ENCODE data around the gene ATP5MG. TPM values are rescaled to one million over a fixed set of nuclear protein-coding genes. Genes with fewer than 3 reads are reported as not detected.

ATP5MG gene
- total and polyA plus RNA-seq, 2 donors (not counting 1 experiment from before 2014, with no cell fraction given): 118 to 142 TPM

DNA sequence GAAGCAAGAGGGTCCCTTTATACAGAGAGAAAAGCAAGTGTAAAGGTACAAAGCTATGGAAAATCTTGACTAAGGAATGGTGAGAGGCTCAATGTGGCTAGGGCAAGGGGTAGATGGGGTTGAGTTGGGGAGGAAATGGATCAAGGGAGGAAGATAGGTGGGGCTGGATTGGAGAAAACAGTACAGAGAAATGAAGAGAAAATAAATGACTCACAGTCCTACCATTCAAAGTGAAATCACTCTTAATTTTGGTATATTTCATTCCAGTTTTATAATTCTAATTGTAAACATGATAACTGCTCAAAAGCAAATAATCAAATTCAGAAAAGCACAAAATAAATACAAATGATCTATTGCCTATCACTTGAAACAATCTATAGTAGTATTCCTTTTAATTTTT is 25.4 kb upstream of the ATP5MG start:
- H3K36me3 ChIP-seq (replicated peaks in 1 of 2; ENCODE audit: control extremely low read depth in 1 of 2, control insufficient read depth in 1 of 2, extremely low read depth in 1 of 2, insufficient read depth in 2 of 2, low read length in 1 of 2): peaks cover 4 to 83% of the 10 kb centered on the region in 2 experiments
- Mint-ChIP-seq H3K27ac (no peak overlapping the region), H3K9me3 (ENCODE audit: insufficient read depth) (no peaks in the 10 kb centered on the region), H3K4me3 (no peak overlapping the region), H3K27me3 (no peaks in the 10 kb centered on the region), H3K4me1 (no peaks in the 10 kb centered on the region)
- H3K4me2 ChIP-seq (replicated peaks; ENCODE audit: low read depth, low read length, poor library complexity, severe bottlenecking): no peak overlapping the region
- no peaks in the 10 kb centered on the region for H4K20me1 ChIP-seq (ENCODE audit: control insufficient read depth, insufficient read depth, low read length, poor library complexity, severe bottlenecking)
- DNase-seq (no peak), ATAC-seq (ENCODE audit: low read depth) (no peak)
- no peak overlapping the region for H3K4me3 ChIP-seq (ENCODE audit: control extremely low read depth in 1 of 5, extremely low read depth in 1 of 5, insufficient read depth in 1 of 5, low read depth in 2 of 5, low read length in 4 of 5)
- intact Hi-C loops (cut with micrococcal nuclease): no loop called here
- no peak overlapping the region for H3K27ac ChIP-seq (ENCODE audit: low read length in 2 of 2)
- CTCF ChIA-PET: interaction anchor here (0.6 to 1.8 kb wide), 4 partner anchors 7 to 178 kb away, joined by 3 to 4 read pairs (median 3); no protein-coding TSS in a partner anchor
- H3K9me3 ChIP-seq (ENCODE audit: control extremely low read depth in 1 of 3, control insufficient read depth in 2 of 3, insufficient read depth in 1 of 3, low read length in 2 of 3): no peaks in the 10 kb centered on the region
- no peaks in the 10 kb centered on the region for H3K79me2 ChIP-seq (ENCODE audit: control insufficient read depth, insufficient read depth, low read length)
- POLR2A ChIA-PET: no interaction called here
- no peak overlapping the region for H2AFZ ChIP-seq (ENCODE audit: insufficient read depth, low read depth, low read length, poor library complexity, severe bottlenecking)
- H3K9ac ChIP-seq (ENCODE audit: low read length): no peak overlapping the region
- H3K27me3 ChIP-seq (replicated peaks in 1 of 4; ENCODE audit: control extremely low read depth in 1 of 4, control insufficient read depth in 3 of 4, insufficient read depth in 4 of 4, low read length in 3 of 4): no peaks in the 10 kb centered on the region
- no peaks in the 10 kb centered on the region for H3K4me1 ChIP-seq (ENCODE audit: control insufficient read depth in 2 of 2, insufficient read depth in 2 of 2, low read length in 2 of 2)
- TF ChIP-seq, protein P1, sequence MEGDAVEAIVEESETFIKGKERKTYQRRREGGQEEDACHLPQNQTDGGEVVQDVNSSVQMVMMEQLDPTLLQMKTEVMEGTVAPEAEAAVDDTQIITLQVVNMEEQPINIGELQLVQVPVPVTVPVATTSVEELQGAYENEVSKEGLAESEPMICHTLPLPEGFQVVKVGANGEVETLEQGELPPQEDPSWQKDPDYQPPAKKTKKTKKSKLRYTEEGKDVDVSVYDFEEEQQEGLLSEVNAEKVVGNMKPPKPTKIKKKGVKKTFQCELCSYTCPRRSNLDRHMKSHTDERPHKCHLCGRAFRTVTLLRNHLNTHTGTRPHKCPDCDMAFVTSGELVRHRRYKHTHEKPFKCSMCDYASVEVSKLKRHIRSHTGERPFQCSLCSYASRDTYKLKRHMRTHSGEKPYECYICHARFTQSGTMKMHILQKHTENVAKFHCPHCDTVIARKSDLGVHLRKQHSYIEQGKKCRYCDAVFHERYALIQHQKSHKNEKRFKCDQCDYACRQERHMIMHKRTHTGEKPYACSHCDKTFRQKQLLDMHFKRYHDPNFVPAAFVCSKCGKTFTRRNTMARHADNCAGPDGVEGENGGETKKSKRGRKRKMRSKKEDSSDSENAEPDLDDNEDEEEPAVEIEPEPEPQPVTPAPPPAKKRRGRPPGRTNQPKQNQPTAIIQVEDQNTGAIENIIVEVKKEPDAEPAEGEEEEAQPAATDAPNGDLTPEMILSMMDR (IDR thresholded peaks at IDR 0.05): no peak
- no peak for TF ChIP-seq EZH2 (IDR thresholded peaks at IDR 0.05; ENCODE audit: borderline replicate concordance, insufficient read depth, low read depth, low read length, poor library complexity, severe bottlenecking)

DNA sequence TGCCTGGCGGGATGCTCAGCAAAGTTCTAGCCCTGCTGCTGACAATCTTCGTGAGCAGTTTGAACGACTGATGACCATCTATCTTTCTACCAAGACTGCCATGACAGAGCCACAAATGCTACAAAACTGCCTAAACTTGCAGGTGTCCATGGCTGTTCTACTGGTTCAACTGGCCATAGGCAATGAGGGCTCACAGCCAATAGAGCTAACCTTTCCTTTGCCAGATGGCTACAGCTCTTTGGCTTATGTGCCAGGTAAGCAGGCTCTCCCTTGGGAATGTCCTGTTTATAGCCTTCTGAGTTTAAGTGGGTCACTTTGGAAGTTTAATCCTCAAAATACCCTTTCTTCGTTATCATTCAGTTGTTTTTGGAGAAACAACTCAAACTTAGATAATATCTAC is 21.9 kb upstream of the ATP5MG start:
- Mint-ChIP-seq H3K27ac (no peak overlapping the region), H3K9me3 (ENCODE audit: insufficient read depth) (no peaks in the 10 kb centered on the region), H3K27me3 (no peaks in the 10 kb centered on the region), H3K4me3 (no peak overlapping the region), H3K4me1 (no peaks in the 10 kb centered on the region)
- TF ChIP-seq, protein P1 (IDR thresholded peaks at IDR 0.05): no peak
- no peak for TF ChIP-seq EZH2 (IDR thresholded peaks at IDR 0.05; ENCODE audit: borderline replicate concordance, insufficient read depth, low read depth, low read length, poor library complexity, severe bottlenecking)
- H3K27ac ChIP-seq (ENCODE audit: low read length in 2 of 2): no peak overlapping the region
- no peaks in the 10 kb centered on the region for H4K20me1 ChIP-seq (ENCODE audit: control insufficient read depth, insufficient read depth, low read length, poor library complexity, severe bottlenecking)
- no peak overlapping the region for H2AFZ ChIP-seq (ENCODE audit: insufficient read depth, low read depth, low read length, poor library complexity, severe bottlenecking)
- DNase-seq (no peak), ATAC-seq (ENCODE audit: low read depth) (no peak)
- no peak overlapping the region for H3K4me3 ChIP-seq (ENCODE audit: control extremely low read depth in 1 of 5, extremely low read depth in 1 of 5, insufficient read depth in 1 of 5, low read depth in 2 of 5, low read length in 4 of 5)
- no peaks in the 10 kb centered on the region for H3K79me2 ChIP-seq (ENCODE audit: control insufficient read depth, insufficient read depth, low read length)
- no peaks in the 10 kb centered on the region for H3K9me3 ChIP-seq (ENCODE audit: control extremely low read depth in 1 of 3, control insufficient read depth in 2 of 3, insufficient read depth in 1 of 3, low read length in 2 of 3)
- H3K36me3 ChIP-seq (replicated peaks in 1 of 2; ENCODE audit: control extremely low read depth in 1 of 2, control insufficient read depth in 1 of 2, extremely low read depth in 1 of 2, insufficient read depth in 2 of 2, low read length in 1 of 2): peaks cover 2 to 84% of the 10 kb centered on the region in 2 experiments
- 100% methylated on average over 3 of the region's 4 CpGs for WGBS (ENCODE audit: insufficient coverage)
- no peaks in the 10 kb centered on the region for H3K4me1 ChIP-seq (ENCODE audit: control insufficient read depth in 2 of 2, insufficient read depth in 2 of 2, low read length in 2 of 2)
- ChIA-PET CTCF (interaction anchor here (1.3 kb wide), 1 partner anchor 181 kb away, joined by 3 read pairs; no protein-coding TSS in a partner anchor), POLR2A (interaction anchor here (0.7 kb wide), 1 partner anchor 1360 kb away, joined by 4 read pairs; no protein-coding TSS in a partner anchor)
- no peaks in the 10 kb centered on the region for H3K27me3 ChIP-seq (replicated peaks in 1 of 4; ENCODE audit: control extremely low read depth in 1 of 4, control insufficient read depth in 3 of 4, insufficient read depth in 4 of 4, low read length in 3 of 4)
- H3K9ac ChIP-seq (ENCODE audit: low read length): no peak overlapping the region
- no peak overlapping the region for H3K4me2 ChIP-seq (replicated peaks; ENCODE audit: low read depth, low read length, poor library complexity, severe bottlenecking)
- intact Hi-C loops (cut with micrococcal nuclease): no loop called here
